Retinal pigment epithelial cell (primary cell): ENCODE data around the gene CBR4.
A peak's percentile ranks its signal among the peaks of the same experiment; 100 is the strongest.

Experiments used
- DNase-seq: peaks from one replicate; pipeline ENCODE4 v3.0.0-alpha.2; 2010; ENCODE audit warnings: low read depth
- H3K4me3 ChIP-seq: 2 replicates; pipeline ENCODE4 v1.5.1; 2011; ENCODE audit warnings: mild to moderate bottlenecking, low read length, control low read depth, moderate library complexity
- CTCF ChIP-seq: conservative IDR thresholded peaks from 2 replicates; pipeline ENCODE4 v1.5.1; 2011; ENCODE audit warnings: low read depth, low read length, control low read depth, inconsistent platforms

CBR4 gene

GRCh38 chr4:169050881-169051760, 41.1 kb upstream of the CBR4 start:
- H3K4me3 ChIP-seq = no peak overlapping the region
- TF ChIP-seq CTCF = no peak
- no peak for DNase-seq

GRCh38 chr4:169050284-169050683, 40.2 kb upstream of the CBR4 start:
- TF ChIP-seq CTCF = no peak
- no peak overlapping the region for H3K4me3 ChIP-seq
- DNase-seq = no peak

- TF ChIP-seq CTCF = no peak
- H3K4me3 ChIP-seq = no peak overlapping the region
- DNase-seq = no peak
These were observed 38.9 kb upstream of the CBR4 start for GRCh38 chr4:169048868-169049414.

GRCh38 chr4:169047956-169048355, 37.9 kb upstream of the CBR4 start:
- H3K4me3 ChIP-seq = no peak overlapping the region
- no peak for TF ChIP-seq CTCF
- DNase-seq = no peak

- DNase-seq = peak; percentile 30
- H3K4me3 ChIP-seq = no peak overlapping the region
- TF ChIP-seq CTCF = peak; percentile 62
These were observed 36.0 kb upstream of the CBR4 start for GRCh38 chr4:169045862-169046584.

- DNase-seq = no peak
- TF ChIP-seq CTCF = no peak
- no peak overlapping the region for H3K4me3 ChIP-seq
These were observed 34.8 kb upstream of the CBR4 start for GRCh38 chr4:169044714-169045447.
